ENCODE data around the gene AQP7. TPM values are rescaled to one million over a fixed set of nuclear protein-coding genes. Genes with fewer than 3 reads are reported as not detected.

The AQP7 gene
- total and polyA plus RNA-seq, 9 of the 15 experiments (the other 6 are each of a cell fraction or from before 2014, with no cell fraction given): 0.04 to 0.53 (median 0.07) TPM; not detected in 4

GRCh38 chr9:33442125-33442524, 39.8 kb upstream of the AQP7 start:
- POLR2A ChIA-PET: interaction anchor here (1.7 kb wide), 1 partner anchor 64 kb away, joined by 4 read pairs; no protein-coding TSS in a partner anchor
- WGBS (ENCODE audit: insufficient coverage, low coverage, missing lambda C conversion rate): 90% methylated on average over 12 of the region's 15 CpGs

GRCh38 chr9:33440609-33441008, 38.2 kb upstream of the AQP7 start:
- in situ Hi-C loops (cut with MboI) (no loop called here), intact Hi-C loops (cut with micrococcal nuclease) (no loop called here)
- H3K9me3 ChIP-seq (replicated peaks; ENCODE audit: control insufficient read depth, insufficient read depth, low read depth, low read length): no peaks in the 10 kb centered on the region
- no peak for DNase-seq (ENCODE audit: extremely low read depth in 1 of 4, low spot score in 3 of 4)
- BruUV-seq (replicated peaks): no TSS peak
- ATAC-seq: no peak
- H3K9ac ChIP-seq (ENCODE audit: insufficient read depth in 1 of 2, low read depth in 2 of 2, low read length in 2 of 2): no peak overlapping the region
- ChIA-PET POLR2A (interaction anchor here (1.2 to 1.7 kb wide), 2 partner anchors 12 to 62 kb away, joined by 3 to 4 read pairs; no protein-coding TSS in a partner anchor), CTCF (ENCODE audit: low intra/inter-chr PET ratio) (no interaction called here)
- no peak overlapping the region for H2AFZ ChIP-seq (ENCODE audit: low read depth, low read length)
- H3K79me2 ChIP-seq (ENCODE audit: control insufficient read depth, insufficient read depth, low read length): peaks cover 13% of the 10 kb centered on the region
- H3K4me2 ChIP-seq (ENCODE audit: insufficient read depth, low read length): no peak overlapping the region
- H3K9me1 ChIP-seq (ENCODE audit: control insufficient read depth, insufficient read depth, low read length): no peaks in the 10 kb centered on the region
- peaks cover 12% of the 10 kb centered on the region; the same call in 1 of the 3 replicates for H3K36me3 ChIP-seq (ENCODE audit: control insufficient read depth, insufficient read depth, low read length)
- FAIRE-seq: no peak
- no peaks in the 10 kb centered on the region for H4K20me1 ChIP-seq (replicated peaks; ENCODE audit: control insufficient read depth, insufficient read depth, low read length)
- no peak overlapping the region for H3K27ac ChIP-seq (ENCODE audit: extremely low read depth, low read depth, low read length)
- no peak overlapping the region for H3K4me3 ChIP-seq
- peaks cover 44 to 64% of the 10 kb centered on the region in 2 experiments for H3K4me1 ChIP-seq (replicated peaks in 1 of 2; ENCODE audit: control insufficient read depth in 2 of 2, insufficient read depth in 2 of 2, low read length in 2 of 2)
- no peaks in the 10 kb centered on the region for H3K27me3 ChIP-seq (ENCODE audit: control insufficient read depth in 2 of 2, insufficient read depth in 2 of 2, low read length in 2 of 2)
- 100% methylated on average over 1 of the region's 1 CpG for WGBS (ENCODE audit: insufficient coverage, low coverage, missing lambda C conversion rate)
- TF ChIP-seq RHOXF2B (CRISPR knock-in tag; conservative IDR thresholded peaks at IDR 0.05) (no peak), KAT7 (CRISPR knock-in tag; IDR thresholded peaks at IDR 0.05; ENCODE audit: borderline replicate concordance) (no peak), ZEB2 (IDR thresholded peaks at IDR 0.05) (no peak)

More at GRCh38 chr9:33442125-33442524, 39.8 kb upstream of the AQP7 start:
- Histone ChIP-seq H3K27me3 (ENCODE audit: control insufficient read depth in 2 of 2, insufficient read depth in 2 of 2, low read length in 2 of 2) (no peaks in the 10 kb centered on the region), H2AFZ (ENCODE audit: low read depth, low read length) (no peak overlapping the region), H3K36me3 (ENCODE audit: control insufficient read depth, insufficient read depth, low read length) (peaks cover 12% of the 10 kb centered on the region; the same call in 1 of the 3 replicates), H3K4me1 (replicated peaks in 1 of 2; ENCODE audit: control insufficient read depth in 2 of 2, insufficient read depth in 2 of 2, low read length in 2 of 2) (peaks cover 43 to 56% of the 10 kb centered on the region in 2 experiments), H3K9ac (ENCODE audit: insufficient read depth in 1 of 2, low read depth in 2 of 2, low read length in 2 of 2) (no peak overlapping the region), H4K20me1 (replicated peaks; ENCODE audit: control insufficient read depth, insufficient read depth, low read length) (no peaks in the 10 kb centered on the region), H3K79me2 (ENCODE audit: control insufficient read depth, insufficient read depth, low read length) (peaks cover 20% of the 10 kb centered on the region), H3K4me3 (no peak overlapping the region), H3K4me2 (ENCODE audit: insufficient read depth, low read length) (no peak overlapping the region), H3K27ac (ENCODE audit: extremely low read depth, low read depth, low read length) (no peak overlapping the region), H3K9me3 (replicated peaks; ENCODE audit: control insufficient read depth, insufficient read depth, low read depth, low read length) (no peaks in the 10 kb centered on the region), H3K9me1 (ENCODE audit: control insufficient read depth, insufficient read depth, low read length) (no peaks in the 10 kb centered on the region)
- intact Hi-C loops (cut with micrococcal nuclease) (no loop called here), in situ Hi-C loops (cut with MboI) (no loop called here)
- no peak for ATAC-seq
- CTCF ChIA-PET (ENCODE audit: low intra/inter-chr PET ratio): no interaction called here
- FAIRE-seq: no peak
- no TSS peak for BruUV-seq (replicated peaks)
- TF ChIP-seq ZNF780A (CRISPR knock-in tag; IDR thresholded peaks at IDR 0.05): no peak
- TF ChIP-seq XRCC5 (IDR thresholded peaks at IDR 0.05; ENCODE audit: low read depth, low read length): no peak
- no peak for TF ChIP-seq DACH1 (IDR thresholded peaks at IDR 0.05; ENCODE audit: partially characterized antibody)
- no peak for TF ChIP-seq CREB3 (tag; conservative IDR thresholded peaks at IDR 0.05; ENCODE audit: low read depth)
- no peak for DNase-seq (ENCODE audit: extremely low read depth in 1 of 4, low spot score in 3 of 4)
